NCI-H1694 (cell line): ENCODE results near the gene SYNPR.

Source experiments
- DNase-seq: peaks from one replicate; lab custom pipeline; 2025; lab: John Stamatoyannopoulos, UW

SYNPR gene

GRCh38 chr3:63556401-63556800 is 278.3 kb downstream of the SYNPR start:
- DNase-seq = no peak

DNA sequence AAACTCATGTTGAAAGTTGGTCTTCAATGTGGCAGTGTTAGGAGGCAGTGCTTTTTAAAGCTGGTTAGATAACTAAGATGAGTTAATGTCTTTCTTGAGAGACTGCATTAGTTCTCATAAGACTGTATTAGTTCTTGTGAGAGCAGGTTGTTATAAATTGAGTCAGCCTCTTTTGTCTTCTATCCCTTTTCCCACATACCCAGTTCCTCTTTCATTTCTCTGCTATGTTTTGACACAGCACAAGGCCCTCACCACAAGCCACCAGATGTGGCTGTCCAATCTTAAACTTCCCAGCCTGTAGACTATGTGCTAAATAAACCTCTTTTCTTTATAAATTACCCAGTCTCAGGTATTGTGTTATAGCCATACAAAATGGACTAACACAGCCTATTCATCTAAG is 279.8 kb downstream of the SYNPR start:
- DNase-seq = no peak

- no peak for DNase-seq
Measured at GRCh38 chr3:63559884-63560283, 281.8 kb downstream of the SYNPR start.

DNA sequence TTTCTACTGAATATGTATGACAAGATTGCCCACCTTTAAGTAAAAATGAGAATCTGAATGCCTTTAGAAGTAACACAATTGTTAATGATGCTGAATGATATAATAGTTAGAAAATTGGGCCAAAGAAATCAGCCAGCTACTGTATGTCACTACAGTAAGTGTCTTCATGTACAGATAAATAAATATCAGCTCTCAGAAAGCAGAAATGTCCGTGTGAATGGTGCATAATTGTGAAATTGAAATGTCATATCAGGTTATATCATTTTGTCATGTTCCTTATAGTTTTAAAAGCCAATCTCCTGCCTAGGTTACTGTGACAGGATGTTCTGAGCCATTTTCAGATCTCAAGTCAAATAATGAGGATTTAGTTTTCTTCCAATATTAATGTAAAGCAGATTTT is 283.8 kb downstream of the SYNPR start:
- DNase-seq = no peak

DNA sequence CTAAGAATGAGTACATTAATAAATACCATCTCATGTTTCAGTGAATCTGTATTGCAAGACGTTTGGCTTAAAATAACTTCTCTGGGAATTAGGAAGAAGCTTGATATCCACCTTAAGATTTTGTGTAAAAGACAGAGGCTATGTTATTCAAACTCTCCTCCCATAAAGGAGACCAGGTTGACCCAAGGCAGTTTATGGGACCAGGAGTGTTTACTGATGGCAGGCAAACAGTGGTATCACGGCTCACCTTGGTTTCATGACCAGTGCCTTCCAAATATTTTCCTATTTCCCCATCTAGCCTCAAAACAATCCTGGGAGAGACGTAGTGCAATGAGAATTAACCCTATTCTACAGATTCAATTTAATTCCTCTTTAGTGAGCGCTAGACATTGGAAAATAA is 284.2 kb downstream of the SYNPR start:
- DNase-seq = no peak

DNA sequence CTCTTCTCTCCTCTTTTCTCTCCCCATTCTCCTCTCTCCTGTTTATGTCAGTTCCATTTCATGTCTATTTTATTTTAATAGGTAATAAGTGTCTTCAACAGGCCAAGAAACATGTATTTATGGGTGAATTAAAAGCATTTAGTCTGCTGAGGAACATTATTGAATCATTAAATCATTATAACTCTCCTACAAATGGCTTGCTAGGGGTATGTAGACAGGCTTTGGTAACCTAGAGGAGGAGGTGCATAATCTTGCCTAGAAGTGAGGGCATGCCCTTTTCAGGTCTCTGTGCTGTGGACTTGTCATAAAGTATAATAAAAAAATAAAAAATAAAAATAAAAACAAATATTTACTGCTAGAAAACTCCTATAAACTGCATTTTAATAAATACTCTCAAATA is 285.5 kb downstream of the SYNPR start:
- no peak for DNase-seq

DNA sequence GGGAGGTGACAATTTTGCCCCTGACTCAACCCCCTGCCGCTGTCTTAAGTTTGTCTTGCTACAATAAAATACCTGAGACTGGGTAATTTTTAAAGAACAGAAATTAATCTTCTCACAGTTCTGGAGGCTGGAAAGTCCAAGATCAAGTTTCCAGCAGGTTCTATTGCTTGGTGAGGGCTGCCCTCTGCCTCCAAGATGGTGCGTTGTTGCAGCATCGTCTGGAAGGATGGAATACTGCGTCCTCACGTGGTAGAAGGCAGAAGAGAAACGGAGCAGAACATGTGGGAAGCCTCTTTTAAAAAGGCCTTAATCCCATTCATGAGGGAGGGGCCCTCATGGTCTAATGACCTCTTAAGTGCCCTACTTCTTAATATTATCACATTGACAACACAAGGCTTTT is 287.1 kb downstream of the SYNPR start:
- DNase-seq = no peak

- no peak for DNase-seq
Measured at GRCh38 chr3:63571682-63572081, 293.6 kb downstream of the SYNPR start.

DNA sequence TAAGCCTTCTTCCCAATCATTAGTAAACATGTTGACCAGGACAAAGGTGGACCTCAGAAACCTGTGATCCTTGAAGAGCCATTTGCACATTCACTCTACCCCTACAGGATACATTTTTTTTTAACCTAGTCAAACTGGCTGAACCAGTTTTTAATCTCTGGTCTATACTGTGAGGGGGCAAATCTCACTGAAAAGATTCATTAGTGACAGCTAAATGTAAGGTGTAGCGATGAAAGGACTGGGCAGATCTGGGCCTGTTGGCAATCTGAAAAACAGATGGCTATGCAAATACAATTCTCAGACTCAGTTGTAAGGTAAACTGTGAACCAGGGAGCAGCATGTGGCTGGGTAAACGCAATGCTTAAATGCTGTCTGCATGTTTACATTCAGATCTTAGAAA is 298.7 kb downstream of the SYNPR start:
- DNase-seq = peak; percentile 13

DNA sequence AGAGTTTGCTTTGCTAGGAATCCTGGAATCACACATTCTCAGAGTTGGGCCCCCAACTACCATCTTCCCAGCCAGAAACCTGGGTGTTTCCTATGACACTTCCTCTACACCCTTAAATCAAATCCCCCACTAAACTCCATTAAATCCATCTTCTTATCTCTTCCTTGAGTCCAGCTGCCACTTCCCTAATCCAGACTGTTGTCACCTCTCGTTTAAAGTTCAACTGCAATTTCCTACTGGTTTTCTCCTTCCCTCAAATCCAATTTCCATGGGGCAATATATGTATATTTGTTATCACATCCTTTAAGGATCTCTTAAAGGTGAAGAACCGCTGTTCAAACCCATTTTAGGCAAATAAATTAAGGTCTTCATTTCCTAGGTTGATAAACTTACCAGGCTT is 300.8 kb downstream of the SYNPR start:
- DNase-seq = no peak

DNA sequence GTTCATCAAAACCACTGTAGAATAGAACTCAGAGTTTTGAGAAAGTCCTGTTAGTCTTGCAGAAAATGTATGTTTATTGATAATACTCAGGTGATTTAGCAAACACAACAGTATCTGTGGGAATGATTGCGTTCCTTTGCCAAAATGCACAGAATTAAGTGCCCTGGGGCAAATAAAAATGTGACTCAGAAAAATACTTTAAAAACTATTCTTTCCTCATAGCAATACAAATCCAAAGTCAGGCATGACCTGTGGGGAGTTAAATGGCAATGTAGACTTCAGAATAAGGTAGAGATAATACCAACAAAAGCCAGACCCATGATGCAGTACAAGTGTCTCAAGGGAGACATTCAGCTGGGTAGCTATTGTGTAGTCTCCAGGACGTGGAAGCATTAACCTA is 302.0 kb downstream of the SYNPR start:
- no peak for DNase-seq

DNA sequence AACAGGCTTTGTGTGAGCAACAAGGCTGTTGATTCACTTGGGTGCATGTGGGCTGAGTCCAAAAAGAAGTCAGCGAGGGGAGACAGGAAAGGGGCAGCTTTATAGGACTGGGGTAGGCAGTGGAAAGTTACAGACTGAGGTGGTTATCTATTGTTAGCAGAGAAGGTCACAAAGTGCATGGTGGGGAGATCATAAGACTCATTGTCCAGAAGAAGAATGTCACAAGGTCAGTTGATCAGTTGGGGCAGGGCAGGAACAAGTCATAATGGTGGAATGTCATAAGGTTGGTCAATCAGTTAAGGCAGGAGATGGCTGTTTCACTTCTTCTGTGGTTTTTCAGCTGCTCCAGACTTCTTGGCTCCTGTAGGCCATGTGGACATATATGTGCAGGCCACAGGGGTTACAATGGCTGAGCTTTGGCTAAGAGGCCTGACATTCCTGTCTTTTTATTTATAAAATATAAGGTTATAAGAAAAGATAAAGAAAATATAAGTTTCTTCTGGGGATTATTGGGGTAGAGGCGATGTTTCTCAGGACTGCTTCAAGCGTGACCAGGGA is 304.9 kb downstream of the SYNPR start:
- no peak for DNase-seq

DNA sequence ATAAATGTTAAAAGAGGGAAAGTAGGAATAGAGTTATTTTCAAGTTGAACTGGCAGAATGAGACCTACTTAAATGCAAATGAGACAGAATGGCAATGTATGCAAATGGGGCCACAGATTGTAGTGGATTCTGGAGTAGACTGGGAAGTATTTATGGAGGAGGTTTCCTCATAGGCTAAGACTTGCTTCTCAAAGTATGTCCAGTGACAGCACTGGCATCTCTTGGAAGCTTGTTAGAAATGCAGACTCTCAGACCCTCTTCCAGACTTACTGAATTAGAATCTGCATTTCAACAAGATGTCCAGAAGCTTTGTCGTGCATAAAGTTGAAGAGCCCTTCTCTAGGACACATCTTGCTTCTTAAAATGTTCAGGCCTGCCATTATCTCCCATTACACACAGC is 306.6 kb downstream of the SYNPR start:
- DNase-seq = no peak

DNA sequence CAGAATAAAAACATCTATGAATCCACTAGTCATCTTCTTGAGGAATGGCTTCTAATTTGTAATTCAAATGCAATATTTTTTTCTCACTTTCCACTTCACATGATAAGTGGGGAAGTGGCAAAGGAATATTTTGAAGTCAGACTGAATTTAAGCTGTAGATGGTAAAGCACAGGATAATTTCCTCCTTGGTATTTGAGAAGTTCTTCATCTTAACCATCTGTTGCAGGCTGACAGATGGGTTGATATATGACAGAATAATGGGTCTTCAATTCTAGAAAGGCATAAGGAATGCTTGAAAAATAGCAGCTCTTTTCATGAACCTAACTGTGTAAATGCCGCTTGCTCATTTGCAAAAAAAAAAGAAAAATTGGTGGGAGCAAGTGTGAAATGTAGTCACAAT is 307.8 kb downstream of the SYNPR start:
- DNase-seq = no peak

DNA sequence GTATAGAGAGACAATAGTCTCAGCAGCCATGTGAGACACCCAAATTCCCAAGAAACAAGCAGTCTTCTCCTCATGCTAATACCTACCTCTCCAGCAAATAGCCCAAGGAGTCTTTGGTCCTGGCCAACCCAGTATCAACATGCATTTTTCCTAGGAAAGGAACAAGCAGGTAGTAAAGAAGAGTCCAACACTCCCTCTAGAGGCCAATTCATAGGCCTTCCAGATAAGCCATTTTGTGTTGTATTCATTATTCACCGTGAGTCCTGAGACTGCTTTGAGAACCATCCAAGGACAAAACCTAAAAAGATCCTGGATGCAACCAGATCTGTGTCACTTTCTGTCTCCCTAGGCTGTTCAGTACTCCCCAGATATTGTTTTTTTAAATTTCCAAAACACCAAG is 310.8 kb downstream of the SYNPR start:
- no peak for DNase-seq

- no peak for DNase-seq
Measured at GRCh38 chr3:63593779-63594178, 315.7 kb downstream of the SYNPR start.

- no peak for DNase-seq
Measured at GRCh38 chr3:63595221-63595620, 317.1 kb downstream of the SYNPR start.

DNA sequence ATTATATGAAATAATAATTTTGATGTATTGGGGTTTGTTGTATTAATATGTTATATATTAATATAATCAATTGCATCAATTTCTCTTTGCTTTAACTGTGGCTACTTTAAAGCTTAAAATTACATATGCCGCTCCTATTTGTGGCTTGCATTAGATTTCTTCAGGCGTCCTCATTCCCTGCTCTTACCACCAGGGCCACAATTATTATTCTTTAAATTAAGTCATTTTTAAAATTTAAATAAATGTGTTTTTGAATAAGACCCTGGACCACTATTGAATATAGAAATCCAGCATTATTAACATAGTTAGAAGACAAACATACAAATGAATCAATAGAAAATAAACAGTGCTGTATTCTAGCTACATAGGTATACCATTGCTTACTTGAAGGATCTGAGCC is 318.9 kb downstream of the SYNPR start:
- DNase-seq = no peak

DNA sequence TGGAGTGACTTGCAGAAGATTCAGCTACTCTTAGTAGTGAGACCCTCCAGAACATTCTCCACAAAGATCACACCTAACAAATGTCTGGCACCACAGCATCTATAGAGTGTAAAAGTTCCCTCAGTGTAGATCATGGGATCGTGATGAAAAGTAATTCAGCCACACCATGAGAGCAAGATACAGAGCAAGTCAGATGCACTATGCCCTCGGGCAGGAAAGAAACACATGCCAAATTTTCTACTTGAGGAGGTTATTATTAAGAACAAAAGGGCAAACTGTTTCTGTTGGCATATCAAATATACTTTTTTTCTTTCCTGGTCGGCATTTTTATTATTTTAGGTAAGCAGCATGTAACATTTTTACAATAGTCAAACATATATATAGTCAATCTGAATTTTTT is 329.6 kb downstream of the SYNPR start:
- DNase-seq = no peak

DNA sequence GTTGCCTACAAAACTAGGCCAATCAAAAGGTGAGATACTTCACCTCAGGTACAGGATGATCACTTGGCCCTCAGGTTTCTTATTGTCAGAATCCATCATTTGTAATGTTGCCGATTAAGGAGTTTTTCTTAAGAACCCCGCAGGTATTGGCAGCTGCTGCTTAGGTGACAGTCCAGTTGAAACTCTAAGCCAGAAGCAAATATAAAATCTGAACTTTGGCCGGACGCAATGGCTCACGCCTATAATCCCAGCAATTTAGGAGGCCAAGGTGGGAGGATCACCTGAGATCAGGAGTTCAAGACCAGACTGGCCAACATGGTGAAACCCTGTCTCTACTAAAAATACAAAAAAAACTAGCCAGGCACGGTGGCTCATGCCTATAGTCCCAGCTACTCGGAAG is 331.3 kb downstream of the SYNPR start:
- no peak for DNase-seq

DNA sequence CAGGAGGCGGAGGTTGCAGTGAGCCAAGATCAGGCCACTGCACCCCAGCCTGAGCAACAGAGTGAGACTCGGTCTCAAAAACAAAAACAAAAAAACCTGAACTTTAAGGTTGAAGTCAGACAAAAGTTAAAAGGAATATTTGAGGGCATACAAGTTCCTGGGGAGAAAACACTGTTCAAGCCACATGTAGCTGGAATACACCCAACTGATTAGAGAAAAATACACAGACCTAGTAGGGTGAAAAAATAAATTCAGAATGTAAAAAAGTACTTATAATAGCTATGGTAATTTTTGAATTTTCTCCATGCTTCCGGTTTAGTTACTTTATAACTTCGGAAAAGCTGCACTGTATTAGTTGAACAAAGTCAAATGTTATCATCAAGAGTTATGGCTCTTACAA is 331.7 kb downstream of the SYNPR start:
- DNase-seq = no peak

DNA sequence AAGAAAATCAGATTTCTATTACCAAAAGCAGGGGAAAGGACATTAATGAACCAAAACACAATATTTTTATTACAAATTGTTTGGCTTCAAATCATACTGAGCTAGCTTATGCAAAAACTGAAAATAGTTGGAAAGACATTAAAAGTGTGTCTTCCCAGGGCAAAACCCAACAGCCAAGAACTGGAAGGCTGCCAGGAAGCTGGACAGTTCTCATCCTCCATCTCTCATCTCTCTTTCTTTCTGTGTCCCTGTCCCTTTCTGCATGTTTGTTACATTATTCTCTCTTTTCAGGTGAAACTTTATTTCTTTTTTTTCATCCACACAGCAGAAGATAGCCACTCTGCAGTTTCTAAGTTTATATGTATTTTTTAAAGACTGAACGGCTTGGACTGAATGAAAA is 333.3 kb downstream of the SYNPR start:
- no peak for DNase-seq

- no peak for DNase-seq
Measured at GRCh38 chr3:63613561-63613960, 335.5 kb downstream of the SYNPR start.

- DNase-seq = no peak
Measured at GRCh38 chr3:63617391-63617790, 339.3 kb downstream of the SYNPR start.

DNA sequence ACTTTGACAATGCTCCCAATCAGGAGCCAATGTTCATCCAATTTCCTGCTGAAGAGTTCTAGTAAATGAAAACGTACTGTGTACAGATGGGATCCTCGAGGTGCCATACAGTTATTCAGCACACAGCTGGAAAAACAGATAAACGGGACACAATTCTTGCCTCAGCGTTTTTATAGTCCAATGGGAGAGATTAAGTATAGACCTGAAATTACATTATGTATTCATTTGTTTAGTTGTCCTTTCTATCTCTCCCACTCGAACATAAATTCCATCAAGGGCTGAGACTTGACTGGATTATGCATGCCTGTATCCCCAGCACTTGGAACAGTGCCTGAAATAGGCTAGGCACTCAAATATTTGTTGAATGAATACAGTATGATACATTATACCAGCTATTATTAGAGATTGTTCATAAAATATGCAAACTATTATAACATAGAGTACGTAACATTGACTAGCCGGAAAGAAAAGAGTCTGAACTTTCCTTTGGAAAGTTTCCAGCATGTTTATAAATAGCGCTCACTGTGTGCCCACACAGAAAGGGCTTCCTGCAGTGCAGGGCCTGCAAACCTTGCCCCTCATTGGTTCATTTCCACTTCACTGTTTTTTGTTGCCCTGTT is 346.9 kb downstream of the SYNPR start:
- DNase-seq = no peak
